Stimulated activated CD8-positive, alpha-beta memory T cell treated with anti-CD3 and anti-CD28 coated beads, Interleukin-2, amount 100 ng/mL, for 48 hours (primary cell): ENCODE results near the gene CDON.
"Not testable (repeated sequence)": the region's sequence is repeated elsewhere in the genome, so short reads cannot be mapped to it uniquely, and the experiment has no call there.

Experiments used
- DNase-seq, 2 donors: peaks; one replicate each; pipeline ENCODE4 v3.0.0-alpha.2; 2020; ENCODE audit warnings: low read depth in 2 of 2

CDON gene

DNA sequence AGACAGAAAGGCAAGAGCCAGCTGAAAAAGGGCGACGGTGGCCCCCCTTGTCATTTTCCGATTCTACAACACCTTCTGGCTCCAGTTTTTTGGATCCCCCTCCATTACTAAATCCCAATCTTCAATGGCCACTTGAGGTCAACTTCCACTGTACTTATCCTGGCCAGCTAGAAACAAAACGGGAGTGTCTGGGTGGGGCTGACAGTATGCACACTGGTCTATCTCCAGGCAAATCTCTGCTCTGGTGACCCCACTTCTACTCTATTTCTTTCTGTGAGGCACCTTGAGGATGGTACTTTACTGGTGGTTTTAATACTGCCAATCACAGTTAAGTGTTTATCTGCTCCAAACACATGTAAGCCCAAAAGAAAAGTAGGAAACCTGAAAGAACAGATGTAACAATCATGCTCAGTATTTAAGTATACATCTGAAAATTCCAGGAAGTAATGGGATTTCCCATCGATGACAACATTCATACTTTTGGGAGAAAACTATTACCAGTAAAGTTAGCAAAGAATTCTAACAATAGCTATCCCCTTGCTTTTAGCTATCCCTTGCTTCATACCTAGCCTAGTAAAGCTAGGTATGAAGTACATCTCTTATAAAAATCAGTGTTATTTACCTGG is 16.0 kb downstream of the CDON start:
- DNase-seq, result no peak

DNA sequence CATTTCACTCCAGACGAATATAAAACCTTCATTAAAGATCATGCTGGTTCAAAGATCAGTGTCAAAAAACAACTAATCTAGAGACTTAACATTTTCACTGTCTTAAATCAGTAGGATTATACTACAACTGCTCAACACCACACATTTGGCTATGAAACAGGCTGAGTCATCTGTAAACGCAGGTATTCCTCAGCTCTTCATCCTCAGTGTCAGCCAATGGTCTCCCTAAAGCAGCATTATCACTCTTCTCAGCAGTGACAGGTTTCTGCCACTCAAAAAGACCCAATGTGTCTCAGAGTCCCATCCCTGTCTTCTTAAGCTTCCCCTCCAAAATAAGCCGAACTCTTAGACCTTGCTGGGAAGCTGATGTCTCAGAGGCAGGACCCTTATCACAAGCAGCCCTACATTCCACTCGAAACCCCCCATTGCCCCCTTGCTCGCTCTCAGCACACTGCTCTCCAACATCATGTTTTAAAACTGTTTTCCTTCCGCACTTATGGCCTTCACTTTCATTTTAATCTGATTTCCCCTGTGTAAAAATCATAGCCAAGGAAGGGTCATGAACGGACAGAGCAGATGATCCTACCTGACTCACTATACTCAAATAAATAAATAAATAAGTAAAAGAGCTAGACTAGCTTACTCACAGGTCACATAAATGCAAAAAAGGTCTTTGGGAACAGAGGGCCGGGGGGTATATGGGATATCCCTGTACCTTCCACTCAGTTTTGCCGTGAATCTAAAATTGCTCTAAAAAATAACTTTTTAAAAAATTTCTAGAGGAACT is 23.0 kb downstream of the CDON start:
- DNase-seq, result no peak

DNA sequence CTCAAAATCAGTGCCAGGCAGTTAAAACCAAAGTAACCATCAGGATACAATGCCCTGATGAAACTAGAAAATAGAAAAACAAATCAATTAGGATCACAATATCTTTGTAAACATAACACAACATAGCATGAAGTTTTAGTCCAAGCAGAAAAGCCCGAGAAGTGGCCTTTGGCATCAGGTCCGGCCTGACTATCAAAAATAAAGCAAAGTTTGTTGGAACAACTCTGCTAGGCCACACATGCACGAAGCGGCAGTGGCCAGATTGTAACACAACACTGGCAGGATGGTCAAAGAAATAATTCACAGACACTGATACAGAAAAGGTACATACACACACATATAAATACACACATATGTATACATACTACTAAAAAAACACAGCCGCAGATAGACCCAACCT is 26.9 kb downstream of the CDON start:
- DNase-seq, result no peak

DNA sequence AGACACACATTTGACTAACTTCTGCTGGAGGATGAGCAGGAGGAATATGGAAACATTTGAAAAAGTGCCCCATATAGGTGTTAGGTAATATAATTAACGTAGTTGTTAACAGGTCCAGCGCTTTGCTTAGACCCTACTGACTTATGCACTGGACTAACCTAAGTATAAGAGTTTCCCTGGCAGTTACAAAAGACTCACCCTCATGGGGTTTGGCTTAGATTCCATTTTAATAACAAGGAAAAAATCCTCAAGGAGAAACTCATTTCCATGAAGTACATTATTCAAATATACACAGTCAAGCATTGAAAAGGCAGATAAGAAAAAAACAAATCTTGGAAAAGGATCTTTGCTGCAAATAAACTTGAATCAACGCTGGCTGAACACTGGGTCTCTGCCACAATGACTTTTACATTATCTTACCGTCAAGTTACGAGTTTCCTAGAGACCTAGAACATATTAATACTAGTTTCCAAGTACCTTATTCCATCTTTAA is 27.7 kb downstream of the CDON start:
- no peak for DNase-seq

DNA sequence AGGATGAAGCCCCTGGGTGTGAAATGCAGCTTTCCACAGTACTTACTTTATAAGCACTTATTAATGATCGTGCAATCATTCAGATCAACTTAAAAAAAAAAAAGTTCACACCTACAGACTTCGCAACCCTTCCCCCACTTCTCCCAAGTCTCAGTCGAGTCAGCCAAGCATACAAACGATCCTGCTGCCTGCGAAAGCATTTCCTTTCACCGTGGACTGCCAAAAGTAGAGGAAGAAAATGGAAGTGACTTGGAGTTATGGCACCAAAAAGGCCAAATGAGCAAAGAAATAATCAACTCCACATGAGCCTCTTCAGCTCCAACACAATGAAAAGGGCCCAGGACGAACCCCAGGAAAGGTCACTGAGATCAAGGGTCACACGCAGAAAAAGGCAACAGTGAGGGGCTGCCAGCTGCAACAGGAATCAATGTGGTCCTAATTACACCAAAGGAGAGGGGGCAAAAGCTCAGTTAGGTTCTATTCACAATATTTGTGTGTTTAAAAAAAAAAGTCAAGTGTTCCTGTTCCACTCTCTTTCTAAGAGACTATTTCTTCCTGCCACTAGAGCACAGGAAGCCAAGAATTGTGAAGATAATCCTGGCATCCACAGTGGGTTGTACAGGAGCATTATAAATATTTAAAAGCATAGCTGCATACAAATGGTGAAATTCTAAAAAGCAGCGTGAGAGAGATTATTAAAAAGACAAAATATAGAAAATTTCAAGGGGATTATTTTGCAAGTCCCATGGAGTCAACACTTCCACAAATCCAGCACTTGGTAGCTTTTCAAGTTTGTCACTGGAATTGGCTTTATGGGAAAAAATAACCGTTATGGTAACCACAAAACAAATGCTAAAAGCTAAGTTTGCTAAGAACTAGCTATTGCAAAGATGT is 28.4 kb downstream of the CDON start:
- DNase-seq, result no peak

DNA sequence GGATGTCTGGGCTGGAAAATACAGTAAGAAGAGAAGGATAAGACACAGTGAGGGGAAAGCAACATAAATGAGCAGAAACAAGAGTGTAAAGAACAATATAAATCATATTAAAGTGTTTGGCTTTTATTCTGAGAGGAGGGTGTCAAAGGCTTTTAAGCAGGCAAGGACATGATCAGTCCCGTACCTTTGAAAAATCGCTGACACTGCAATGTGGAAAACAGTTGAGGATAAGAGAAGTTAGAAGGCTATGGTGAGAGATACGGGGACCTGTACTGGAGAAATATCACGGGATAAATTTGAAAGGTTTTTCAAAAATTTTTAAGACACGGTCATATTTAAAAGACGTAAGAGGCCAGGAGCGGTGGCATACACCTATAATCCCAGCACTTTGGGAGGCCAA is 30.3 kb downstream of the CDON start:
- no peak for DNase-seq

DNA sequence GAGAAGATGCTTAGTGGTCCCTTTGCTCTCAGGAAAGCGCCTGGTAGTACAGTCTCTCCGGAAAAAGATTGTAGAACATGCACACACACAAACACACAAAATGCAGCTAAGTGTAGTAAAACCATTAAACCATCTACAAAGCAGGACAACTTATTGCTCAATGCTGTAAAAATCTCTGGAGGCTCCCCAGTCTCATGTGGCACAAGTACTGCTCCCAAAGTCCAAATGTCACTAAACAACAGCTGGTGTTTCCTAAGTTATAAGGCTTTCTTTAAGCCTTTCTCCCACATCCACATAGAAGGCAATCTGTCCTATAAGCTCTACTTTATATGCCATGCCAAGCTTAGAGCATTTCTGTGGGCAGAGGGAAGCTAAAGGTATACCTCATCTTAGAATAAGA is 32.9 kb downstream of the CDON start:
- DNase-seq, result no peak

DNA sequence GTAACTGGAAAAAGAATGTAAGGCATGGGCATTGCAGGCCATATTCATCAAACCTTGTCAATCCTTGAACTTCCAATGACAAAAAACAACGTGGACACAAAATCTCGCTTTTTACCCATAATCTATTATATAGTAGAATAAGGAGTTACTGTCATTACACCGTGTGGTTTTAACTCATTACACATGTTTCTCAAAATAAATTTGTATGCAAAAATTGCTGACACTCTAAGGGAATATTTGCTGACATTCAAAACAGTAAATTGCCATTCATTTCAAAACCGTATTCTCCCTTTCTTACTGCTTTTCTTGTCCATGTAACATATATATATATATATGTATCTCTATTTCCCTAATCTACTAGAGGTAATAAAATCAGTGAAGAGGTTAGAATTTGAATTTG is 33.4 kb downstream of the CDON start:
- DNase-seq, result no peak

DNA sequence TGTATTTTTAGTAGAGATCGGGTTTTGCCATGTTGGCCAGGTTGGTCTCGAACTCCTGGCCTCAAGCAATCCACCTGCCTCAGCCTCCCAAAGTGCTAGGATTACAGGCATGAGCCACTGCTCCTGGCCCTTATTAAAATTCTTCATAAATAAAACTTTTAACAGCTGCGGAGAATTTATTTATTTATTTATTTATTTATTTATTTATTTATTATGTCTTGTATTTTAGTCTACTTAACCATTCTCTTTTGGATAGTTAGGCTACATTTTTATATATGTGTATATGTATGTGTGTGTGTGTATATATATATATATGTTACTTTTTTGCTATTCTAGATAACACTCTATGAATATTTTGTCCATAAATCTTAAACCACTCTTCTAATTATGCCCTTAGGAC is 34.1 kb downstream of the CDON start:
- not testable (repeated sequence) for DNase-seq

DNA sequence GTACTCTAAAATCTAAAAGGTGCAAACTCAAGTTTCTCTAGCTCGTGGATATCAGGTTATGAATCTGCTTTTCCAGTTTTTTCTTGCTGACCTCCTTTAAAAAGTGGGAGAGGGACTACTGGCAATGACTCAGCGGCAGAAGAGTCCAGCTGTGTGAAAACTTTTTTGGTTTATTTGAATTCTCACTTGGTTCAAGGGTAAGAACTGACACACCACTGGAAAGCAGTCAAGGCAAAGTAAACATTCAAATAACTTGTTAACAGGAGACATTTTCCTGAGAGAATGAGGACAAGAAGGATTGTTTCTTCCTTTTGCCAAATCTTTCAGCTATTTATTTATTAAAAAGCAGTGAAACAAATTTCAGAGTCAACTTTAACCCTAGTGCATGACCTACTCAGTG is 36.1 kb downstream of the CDON start:
- DNase-seq, result no peak

DNA sequence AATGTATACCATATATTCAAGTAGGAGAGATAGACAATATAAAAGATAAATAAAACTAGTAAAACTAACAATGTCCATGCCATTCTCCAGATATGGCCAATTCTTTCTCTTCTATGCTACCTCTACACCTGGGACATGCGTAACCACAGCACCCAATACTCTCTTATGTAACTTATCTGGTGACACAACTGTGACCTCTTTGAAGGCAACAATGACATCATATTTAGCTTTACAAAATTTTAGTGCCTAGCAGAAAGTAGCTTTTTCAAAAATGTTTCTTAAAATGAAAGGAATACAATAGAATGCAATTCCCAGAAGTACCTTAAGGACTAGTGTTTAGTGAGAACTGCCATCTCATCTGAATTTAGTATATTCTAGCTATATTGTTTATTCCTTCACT is 36.8 kb downstream of the CDON start:
- DNase-seq, result no peak

DNA sequence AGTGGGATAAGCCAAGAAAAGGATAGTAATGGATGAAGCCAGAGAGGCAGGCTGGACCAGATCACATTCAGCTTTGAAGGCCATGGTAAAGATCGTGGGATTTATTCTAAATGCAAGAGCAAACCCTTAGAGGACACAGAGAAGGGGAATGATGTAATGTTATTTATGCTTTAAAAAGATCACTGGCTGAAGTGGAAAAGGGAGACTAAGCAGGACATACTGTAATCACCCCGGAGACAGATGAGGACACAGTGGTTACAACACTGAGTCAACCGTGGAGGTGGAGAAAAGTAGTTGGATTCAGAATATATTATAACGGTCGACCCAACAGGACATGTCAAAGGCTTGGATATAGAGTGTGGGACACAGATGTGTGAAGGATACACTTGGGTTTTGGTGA is 38.5 kb downstream of the CDON start:
- no peak for DNase-seq

DNA sequence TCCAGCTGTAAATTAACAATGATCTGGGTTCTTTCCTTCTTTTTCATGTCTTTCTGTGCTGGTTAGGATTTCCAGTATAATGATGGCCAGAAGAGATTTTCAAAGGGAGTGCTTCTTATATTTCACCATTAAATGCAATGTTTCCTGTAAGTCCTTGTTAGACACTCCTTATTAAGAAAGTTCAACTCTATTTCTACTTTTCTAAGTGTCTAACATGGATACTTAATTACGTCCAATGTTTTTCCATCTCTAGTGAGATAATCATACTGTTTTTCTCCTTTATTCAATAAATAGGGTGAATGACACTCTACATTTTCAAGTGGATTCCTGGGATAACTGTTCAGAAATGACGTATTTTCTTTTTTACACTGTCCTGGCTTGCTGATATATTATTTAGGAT is 49.8 kb downstream of the CDON start:
- DNase-seq, result no peak

DNA sequence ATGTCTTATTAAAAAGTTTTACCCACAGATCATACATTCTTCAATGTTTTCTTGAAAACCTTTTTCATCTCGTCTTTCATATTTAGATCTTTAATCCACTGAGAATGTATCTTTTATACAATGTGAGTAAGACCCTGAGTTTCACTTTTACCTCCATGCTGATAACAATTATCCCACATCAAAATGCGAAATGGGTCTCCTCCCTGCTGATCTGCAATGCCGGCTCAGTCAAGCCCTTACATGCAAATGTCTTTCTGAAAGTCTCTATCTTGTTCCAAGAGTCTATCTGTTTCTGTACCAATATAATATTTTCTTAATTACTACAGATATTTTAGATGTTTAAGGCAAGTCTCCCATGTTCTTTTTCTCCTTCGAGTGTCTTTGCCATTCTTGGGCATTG is 50.9 kb downstream of the CDON start:
- DNase-seq, result no peak

DNA sequence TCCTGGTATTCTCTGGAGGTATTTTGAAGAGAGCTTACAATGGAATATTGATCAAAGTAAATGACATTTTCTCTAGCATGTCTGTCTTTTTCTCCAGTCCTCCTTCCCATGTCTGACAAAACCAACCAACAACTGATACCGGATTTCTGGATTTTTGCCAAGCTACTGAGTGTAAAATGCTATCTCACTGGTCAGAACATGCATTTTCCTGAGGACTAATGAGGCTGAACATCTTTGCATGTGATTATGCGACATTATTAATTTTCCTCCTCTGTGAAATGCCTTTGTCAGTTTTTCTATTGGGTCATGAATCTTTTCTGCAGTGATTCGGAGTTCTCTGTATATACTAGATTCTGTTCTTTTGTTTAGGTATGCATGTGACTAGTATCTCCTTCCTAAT is 51.4 kb downstream of the CDON start:
- DNase-seq, result no peak

DNA sequence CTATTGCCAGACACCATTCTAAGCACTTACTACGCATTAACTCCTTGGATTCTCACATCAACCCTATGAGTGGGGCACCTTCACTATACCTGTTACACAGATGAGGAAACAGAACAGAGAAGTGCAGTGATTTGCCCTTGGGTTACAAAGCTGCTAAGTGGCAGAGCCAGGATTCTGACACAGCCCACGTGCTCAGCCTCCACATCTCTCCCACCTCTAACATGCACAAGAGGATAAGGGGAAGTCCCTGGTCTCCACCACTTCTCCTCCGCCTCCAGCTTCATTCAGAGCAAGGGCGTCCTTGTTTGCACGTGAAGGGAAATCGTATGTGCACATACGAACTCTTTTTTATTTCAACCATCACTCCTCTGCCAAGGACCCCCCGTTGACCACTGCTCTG is 53.7 kb downstream of the CDON start:
- no peak for DNase-seq

DNA sequence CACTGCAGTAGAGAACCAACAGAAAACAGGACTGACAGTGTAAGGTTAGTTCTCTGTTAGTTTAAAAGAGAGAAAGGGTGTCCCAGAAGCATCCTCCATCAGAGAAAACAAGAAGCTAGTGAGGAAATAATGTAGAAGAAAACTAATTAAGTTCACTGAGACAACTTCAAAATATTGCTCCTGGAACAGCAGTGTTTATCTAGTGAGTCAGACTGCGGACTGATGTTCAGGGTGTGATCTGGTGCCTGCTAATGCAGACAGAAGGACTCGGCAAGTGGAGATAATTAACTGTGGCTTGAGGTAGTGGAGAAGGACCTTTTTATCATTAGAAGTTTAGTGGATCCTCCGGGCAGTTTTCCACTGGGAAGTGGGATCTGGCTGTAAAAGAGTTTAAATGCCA is 55.4 kb downstream of the CDON start:
- DNase-seq, result no peak

DNA sequence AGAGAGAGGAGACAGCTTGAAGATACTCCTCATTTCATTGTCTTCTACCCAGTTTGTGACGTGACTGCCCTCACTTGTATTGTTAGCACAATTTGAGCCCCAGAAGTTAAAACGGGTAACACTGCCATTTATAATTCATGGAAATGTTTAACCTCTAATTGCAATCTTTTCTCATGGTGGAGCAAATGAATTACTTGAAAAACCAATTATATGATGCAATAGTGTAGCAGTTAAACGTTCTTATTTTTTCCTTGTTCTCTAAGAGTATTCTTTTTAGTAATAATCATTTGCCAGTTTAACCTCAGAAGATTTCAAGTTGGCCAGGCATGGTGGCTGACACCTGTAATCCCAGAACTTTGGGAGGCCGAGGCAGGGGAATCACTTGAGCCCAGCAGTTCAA is 56.6 kb downstream of the CDON start:
- no peak for DNase-seq

DNA sequence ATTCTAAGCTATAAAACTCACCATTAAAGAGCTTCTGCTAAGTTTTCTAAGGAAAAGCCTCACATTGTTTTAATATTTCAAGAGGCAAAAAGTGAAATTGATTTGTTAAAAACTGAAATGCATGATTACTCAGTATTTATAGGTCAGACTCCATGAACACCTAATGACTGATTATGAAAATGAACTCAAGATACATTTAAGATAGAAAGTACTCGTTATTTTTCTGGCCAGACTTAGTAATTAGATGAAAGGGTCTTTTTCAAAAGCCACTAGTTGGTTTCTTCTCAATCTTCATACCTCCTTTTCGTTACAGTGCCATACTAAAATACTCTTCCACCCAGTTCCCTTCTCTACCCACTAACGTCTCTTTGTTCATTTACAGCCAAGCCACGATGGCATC is 60.5 kb downstream of the CDON start:
- DNase-seq, result no peak

DNA sequence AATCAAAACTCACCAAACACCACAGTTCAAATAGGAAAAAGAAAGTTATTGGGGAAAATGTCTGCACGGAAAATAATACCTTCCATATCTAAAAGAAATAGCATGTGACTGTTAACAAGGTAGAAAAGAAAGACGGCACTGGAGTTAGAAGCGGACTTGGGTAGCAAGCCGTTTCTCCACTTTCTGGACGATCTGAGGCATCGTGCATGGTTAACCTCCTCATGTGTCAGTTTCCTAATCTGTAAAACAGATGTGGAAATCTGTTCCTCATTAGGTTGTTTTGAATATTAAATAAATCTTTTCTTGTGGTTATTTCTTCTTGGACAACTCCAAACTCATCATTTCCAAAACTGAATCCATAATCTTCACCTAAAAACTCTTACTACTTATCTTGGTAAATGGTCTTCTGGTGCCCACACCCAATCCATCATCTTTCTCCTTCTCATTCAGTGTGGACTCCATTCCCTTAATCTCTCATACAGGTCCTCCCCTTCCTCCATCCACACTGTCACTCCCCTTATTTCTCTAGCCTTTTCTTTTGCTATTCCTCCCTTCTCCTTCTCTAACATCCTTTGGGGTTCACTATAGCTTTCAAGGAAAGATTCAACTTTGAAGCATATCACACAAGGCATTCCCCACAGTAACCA is 63.3 kb downstream of the CDON start:
- DNase-seq, result no peak

DNA sequence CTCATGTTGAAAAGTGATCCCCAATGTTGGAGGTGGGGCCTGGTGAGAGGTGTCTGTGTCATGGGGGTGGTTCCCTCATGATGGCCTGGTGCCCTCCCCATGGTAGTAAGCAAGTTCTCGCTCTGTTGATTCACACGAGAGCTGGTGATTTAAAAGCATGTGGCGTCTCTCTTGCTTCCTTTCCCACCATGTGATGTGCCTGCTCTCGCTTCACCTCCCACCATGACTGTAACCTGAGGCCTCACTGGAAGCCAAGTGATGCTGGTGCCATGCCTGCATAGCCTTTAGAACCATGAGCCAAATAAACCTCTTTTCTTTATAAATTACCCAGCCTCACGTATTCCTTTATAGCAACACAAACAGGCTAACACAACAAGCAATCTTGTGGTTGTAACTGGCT is 64.4 kb downstream of the CDON start:
- no peak for DNase-seq

DNA sequence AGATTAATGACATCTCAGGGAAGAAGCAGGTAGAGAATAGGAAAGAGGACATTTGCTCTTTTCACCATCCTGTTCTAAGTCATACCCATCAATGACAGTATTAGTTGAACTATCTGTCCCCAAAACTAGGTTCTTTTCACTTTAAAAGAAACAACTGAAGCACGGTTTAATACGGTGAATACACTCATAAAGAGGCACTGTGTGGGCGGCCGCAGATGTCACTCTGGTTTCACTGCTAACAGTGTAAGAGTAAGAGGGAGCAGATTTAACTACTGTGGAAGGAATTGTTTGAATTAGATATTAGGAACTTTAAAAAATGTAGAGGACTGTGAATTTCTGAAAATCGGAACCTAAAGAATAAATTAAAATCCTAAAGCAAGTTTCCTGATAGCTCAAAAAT is 67.4 kb downstream of the CDON start:
- DNase-seq, result peak; percentile 32 to 56
